Fibroblast of villous mesenchyme (primary cell): ENCODE data around the gene CTDSP1. TPM values are rescaled to one million over a fixed set of nuclear protein-coding genes. Genes with fewer than 3 reads are reported as not detected.

Source experiments
- DNase-seq: peaks from one replicate; pipeline ENCODE4 v3.0.0-alpha.2; 2010; ENCODE audit warnings: low read depth
- H3K4me3 ChIP-seq: 2 replicates; pipeline ENCODE4 v1.5.1; 2011; ENCODE audit warnings: low read depth, mild to moderate bottlenecking, low read length
- CTCF ChIP-seq: IDR thresholded peaks from 2 replicates; pipeline ENCODE4 v1.5.1; 2012; ENCODE audit warnings: low read depth, mild to moderate bottlenecking, low read length; ENCODE audit not compliant: insufficient read depth
- total RNA-seq: library from RNA; depleted of rRNA; stranded (reverse); fragments of >200 nt; gene quantifications from 2 replicates; pipeline ENCODE4 v1.2.3, GENCODE V29; 2012

Gene CTDSP1
- total RNA-seq, 1 donor = 66.9 TPM

GRCh38 chr2:218425531-218425930 is 25.9 kb downstream of the CTDSP1 start:
- H3K4me3 ChIP-seq = no peak overlapping the region
- no peak for TF ChIP-seq CTCF
- no peak for DNase-seq

- no peak overlapping the region for H3K4me3 ChIP-seq
- no peak for DNase-seq
- no peak for TF ChIP-seq CTCF
Observed at GRCh38 chr2:218427741-218428140, 28.1 kb downstream of the CTDSP1 start.

GRCh38 chr2:218428846-218429558 is 29.3 kb downstream of the CTDSP1 start:
- DNase-seq = no peak

GRCh38 chr2:218429911-218430692 is 30.4 kb downstream of the CTDSP1 start:
- TF ChIP-seq CTCF = no peak
- no peak for DNase-seq
- H3K4me3 ChIP-seq = no peak overlapping the region

More at GRCh38 chr2:218428846-218429558, 29.3 kb downstream of the CTDSP1 start:
- H3K4me3 ChIP-seq = no peak overlapping the region
- no peak for TF ChIP-seq CTCF

- no peak for TF ChIP-seq CTCF
- no peak overlapping the region for H3K4me3 ChIP-seq
- DNase-seq = no peak
Observed at GRCh38 chr2:218430721-218431120, 31.1 kb downstream of the CTDSP1 start.

GRCh38 chr2:218431878-218432277 is 32.2 kb downstream of the CTDSP1 start:
- DNase-seq = no peak
- no peak overlapping the region for H3K4me3 ChIP-seq
- no peak for TF ChIP-seq CTCF
